Natural killer cell (primary cell): Measurements from ENCODE around the gene KLHL13. TPM values are rescaled to one million over a fixed set of nuclear protein-coding genes. Genes with fewer than 3 reads are reported as not detected.

Experiments used
- ATAC-seq, 3 donors: fragments of 150-1000 bp in 2 of 3; fragments of 200-7000 bp in 1 of 3; cut with Tn5 transposase; 1 replicate in 1 of 3; 2 replicates in 2 of 3; pipeline ENCODE4 v1.10.0; 2021; ENCODE audit warnings: mild to moderate bottlenecking in 2 of 3, moderate library complexity in 2 of 3
- DNase-seq, 2 donors: peaks; one replicate each; pipeline versions ENCODE4 v3.0.0 to v3.0.0-alpha.2; 2013 to 2021; ENCODE audit warnings: mixed read lengths in 1 of 2
- H3K27ac ChIP-seq: one replicate; pipeline ENCODE4 v1.5.1; 2013; ENCODE audit warnings: mild to moderate bottlenecking, low read length
- H3K27me3 ChIP-seq: one replicate; pipeline ENCODE4 v1.6.1; 2013; ENCODE audit warnings: low read length; ENCODE audit not compliant: control insufficient read depth, insufficient read depth
- H3K36me3 ChIP-seq: one replicate; pipeline ENCODE4 v1.6.1; 2013; ENCODE audit warnings: low read length; ENCODE audit not compliant: control insufficient read depth, insufficient read depth
- H3K4me1 ChIP-seq: one replicate; pipeline ENCODE4 v1.6.1; 2013; ENCODE audit warnings: low read length; ENCODE audit not compliant: control insufficient read depth, insufficient read depth
- H3K4me3 ChIP-seq: one replicate; pipeline ENCODE4 v1.5.1; 2013; ENCODE audit warnings: low read length
- H3K9me3 ChIP-seq: one replicate; pipeline ENCODE4 v1.6.1; 2013; ENCODE audit warnings: low read length; ENCODE audit not compliant: control insufficient read depth, insufficient read depth
- H3K27ac Mint-ChIP-seq, 2 donors: one replicate each; pipeline ENCODE4 v1.8.0; 2022; ENCODE audit warnings: mild to moderate bottlenecking in 2 of 2, mixed read lengths in 2 of 2, moderate library complexity in 1 of 2
- H3K27me3 Mint-ChIP-seq, 2 donors: one replicate each; pipeline ENCODE4 v1.8.0; 2022; ENCODE audit warnings: low read depth in 2 of 2, mixed read lengths in 2 of 2
- H3K36me3 Mint-ChIP-seq: one replicate; pipeline ENCODE4 v1.8.0; 2022; ENCODE audit warnings: mixed read lengths
- H3K4me1 Mint-ChIP-seq, 2 donors: one replicate each; pipeline ENCODE4 v1.8.0; 2022; ENCODE audit warnings: mixed read lengths in 2 of 2
- H3K4me3 Mint-ChIP-seq: one replicate; pipeline ENCODE4 v1.8.0; 2022; ENCODE audit warnings: mild to moderate bottlenecking, moderate library complexity, mixed read lengths
- H3K9me3 Mint-ChIP-seq, 2 donors: one replicate each; pipeline ENCODE4 v1.8.0; 2022; ENCODE audit warnings: mixed read lengths in 2 of 2
- WGBS: methylation state at CpG from one replicate; pipeline ENCODE4 v1.1.7; 2013; ENCODE audit warnings: missing lambda C conversion rate; ENCODE audit not compliant: insufficient coverage; 5-methylcytosine and 5-hydroxymethylcytosine counted together
- intact Hi-C: fragments of 100-400 bp; cut with micrococcal nuclease; formaldehyde crosslinking; loops from one replicate; pipeline ENCODE4 v1.14.2; 2022
- total RNA-seq, 4 donors: library from RNA; stranded (reverse); fragments of 120-200 nt in 1 of 4; gene quantifications; one replicate each; pipeline versions ENCODE4 v1.2.3 to v1.2.4, GENCODE V29; 2013 to 2022
- TF ChIP-seq, protein P1 (sequence below): fragments of 200-600 bp; IDR thresholded peaks from one replicate; pipeline ENCODE4 v1.8.0; 2022; ENCODE audit warnings: antibody characterized with exemption

Gene KLHL13
- total RNA-seq, 3 donors from 2014 or later (not counting 1 experiment from before 2014, with no cell fraction given): 0.11 to 0.73 (median 0.16) TPM

DNA sequence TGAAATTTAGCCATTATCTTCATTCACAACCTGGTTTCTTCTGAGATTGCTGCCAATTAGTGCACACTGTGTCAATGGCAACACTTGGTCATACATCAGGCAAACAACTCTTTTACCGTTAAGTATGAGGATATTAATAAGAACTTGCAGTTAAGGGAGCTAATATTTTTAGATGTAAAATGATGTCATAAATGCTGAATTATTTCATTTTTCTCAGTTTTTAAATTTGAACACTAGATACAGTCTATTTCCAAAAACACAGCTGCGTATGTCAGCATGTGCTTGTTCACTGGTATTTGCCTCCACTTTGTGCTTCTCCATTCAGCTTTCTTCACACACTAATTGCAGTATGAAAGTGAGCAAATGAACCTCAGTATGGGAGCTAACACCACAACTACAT lies 1.6 kb downstream of the KLHL13 start:
- Mint-ChIP-seq H3K4me3 (no peak overlapping the region), H3K36me3 (no peaks in the 10 kb centered on the region), H3K27me3 (peaks cover 12 to 30% of the 10 kb centered on the region in 2 donors), H3K9me3 (no peaks in the 10 kb centered on the region), H3K4me1 (peaks cover 12 to 13% of the 10 kb centered on the region in 2 donors), H3K27ac (no peak overlapping the region)
- Histone ChIP-seq H3K4me1 (peaks cover 3% of the 10 kb centered on the region), H3K27ac (no peak overlapping the region), H3K4me3 (no peak overlapping the region), H3K27me3 (no peaks in the 10 kb centered on the region), H3K36me3 (no peaks in the 10 kb centered on the region), H3K9me3 (no peaks in the 10 kb centered on the region)
- TF ChIP-seq, protein P1, sequence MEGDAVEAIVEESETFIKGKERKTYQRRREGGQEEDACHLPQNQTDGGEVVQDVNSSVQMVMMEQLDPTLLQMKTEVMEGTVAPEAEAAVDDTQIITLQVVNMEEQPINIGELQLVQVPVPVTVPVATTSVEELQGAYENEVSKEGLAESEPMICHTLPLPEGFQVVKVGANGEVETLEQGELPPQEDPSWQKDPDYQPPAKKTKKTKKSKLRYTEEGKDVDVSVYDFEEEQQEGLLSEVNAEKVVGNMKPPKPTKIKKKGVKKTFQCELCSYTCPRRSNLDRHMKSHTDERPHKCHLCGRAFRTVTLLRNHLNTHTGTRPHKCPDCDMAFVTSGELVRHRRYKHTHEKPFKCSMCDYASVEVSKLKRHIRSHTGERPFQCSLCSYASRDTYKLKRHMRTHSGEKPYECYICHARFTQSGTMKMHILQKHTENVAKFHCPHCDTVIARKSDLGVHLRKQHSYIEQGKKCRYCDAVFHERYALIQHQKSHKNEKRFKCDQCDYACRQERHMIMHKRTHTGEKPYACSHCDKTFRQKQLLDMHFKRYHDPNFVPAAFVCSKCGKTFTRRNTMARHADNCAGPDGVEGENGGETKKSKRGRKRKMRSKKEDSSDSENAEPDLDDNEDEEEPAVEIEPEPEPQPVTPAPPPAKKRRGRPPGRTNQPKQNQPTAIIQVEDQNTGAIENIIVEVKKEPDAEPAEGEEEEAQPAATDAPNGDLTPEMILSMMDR: no peak
- WGBS: 90% methylated on average over 2 of the region's 2 CpGs
- ATAC-seq (no peak), DNase-seq (no peak)
- intact Hi-C loops: no loop called here

DNA sequence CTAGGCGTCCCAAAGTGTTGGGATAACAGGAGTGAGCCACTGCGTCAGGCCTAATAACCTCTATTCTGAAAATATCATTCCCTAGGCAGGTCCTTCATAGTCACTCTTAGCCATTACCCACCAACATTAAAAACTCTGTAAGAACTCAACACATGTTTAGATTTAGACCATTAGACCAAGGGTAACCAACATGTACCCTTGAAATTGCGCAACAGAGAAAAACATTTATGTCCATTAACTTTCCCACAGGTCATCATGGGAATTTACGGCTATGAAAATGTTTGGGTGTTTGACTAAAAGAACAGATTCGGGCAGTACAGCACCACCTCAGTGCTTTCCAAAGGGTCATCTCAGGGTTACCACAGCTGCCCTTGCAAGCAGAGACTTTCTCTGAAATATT lies 7.5 kb downstream of the KLHL13 start:
- ATAC-seq: no peak
- no peak overlapping the region for H3K27ac ChIP-seq
- Mint-ChIP-seq H3K36me3 (no peaks in the 10 kb centered on the region), H3K4me1 (no peaks in the 10 kb centered on the region), H3K9me3 (no peaks in the 10 kb centered on the region), H3K4me3 (no peak overlapping the region), H3K27me3 (peaks cover 0 to 3% of the 10 kb centered on the region in 2 donors), H3K27ac (no peak overlapping the region)
- TF ChIP-seq, protein P1: no peak
- WGBS: 91% methylated on average over 4 of the region's 5 CpGs
- DNase-seq: no peak
- no peak overlapping the region for H3K4me3 ChIP-seq
- no peaks in the 10 kb centered on the region for H3K4me1 ChIP-seq
- no peaks in the 10 kb centered on the region for H3K36me3 ChIP-seq
- H3K9me3 ChIP-seq: no peaks in the 10 kb centered on the region
- intact Hi-C loops: no loop called here
- H3K27me3 ChIP-seq: no peaks in the 10 kb centered on the region

- ATAC-seq (no peak), DNase-seq (no peak)
- no peaks in the 10 kb centered on the region for H3K27me3 ChIP-seq
- intact Hi-C loops: no loop called here
- H3K36me3 Mint-ChIP-seq: no peaks in the 10 kb centered on the region
- H3K27ac ChIP-seq: no peak overlapping the region
- H3K9me3 ChIP-seq: no peaks in the 10 kb centered on the region
- WGBS: 63% methylated on average over 1 of the region's 1 CpG
- no peaks in the 10 kb centered on the region for H3K9me3 Mint-ChIP-seq
- H3K4me1 ChIP-seq: no peaks in the 10 kb centered on the region
- H3K4me1 Mint-ChIP-seq: no peaks in the 10 kb centered on the region
- no peaks in the 10 kb centered on the region for H3K36me3 ChIP-seq
- H3K4me3 Mint-ChIP-seq: no peak overlapping the region
- H3K27me3 Mint-ChIP-seq: peaks cover 0 to under 1% of the 10 kb centered on the region in 2 donors
- no peak overlapping the region for H3K27ac Mint-ChIP-seq
- TF ChIP-seq, protein P1: no peak
- no peak overlapping the region for H3K4me3 ChIP-seq
Observed at GRCh38 chrX:118108304-118108703, 8.3 kb downstream of the KLHL13 start.

- WGBS: 98% methylated on average over 3 of the region's 5 CpGs
- no peak for DNase-seq
- H3K27me3 Mint-ChIP-seq: peaks cover 2 to 7% of the 10 kb centered on the region in 2 donors
- H3K36me3 ChIP-seq: no peaks in the 10 kb centered on the region
- TF ChIP-seq, protein P1: no peak
- no peak overlapping the region for H3K27ac Mint-ChIP-seq
- peaks cover 0 to 3% of the 10 kb centered on the region in 2 donors for H3K9me3 Mint-ChIP-seq
- no peak for ATAC-seq
- H3K4me1 Mint-ChIP-seq: no peaks in the 10 kb centered on the region
- H3K27me3 ChIP-seq: no peaks in the 10 kb centered on the region
- no peak overlapping the region for H3K4me3 Mint-ChIP-seq
- H3K4me1 ChIP-seq: no peaks in the 10 kb centered on the region
- H3K9me3 ChIP-seq: no peaks in the 10 kb centered on the region
- intact Hi-C loops: no loop called here
- H3K36me3 Mint-ChIP-seq: peaks cover 6% of the 10 kb centered on the region
- no peak overlapping the region for H3K4me3 ChIP-seq
- H3K27ac ChIP-seq: no peak overlapping the region
Observed at GRCh38 chrX:118100091-118100490, 16.5 kb downstream of the KLHL13 start.
